ENCODE results near the gene ZEB2.

ZEB2 gene

DNA sequence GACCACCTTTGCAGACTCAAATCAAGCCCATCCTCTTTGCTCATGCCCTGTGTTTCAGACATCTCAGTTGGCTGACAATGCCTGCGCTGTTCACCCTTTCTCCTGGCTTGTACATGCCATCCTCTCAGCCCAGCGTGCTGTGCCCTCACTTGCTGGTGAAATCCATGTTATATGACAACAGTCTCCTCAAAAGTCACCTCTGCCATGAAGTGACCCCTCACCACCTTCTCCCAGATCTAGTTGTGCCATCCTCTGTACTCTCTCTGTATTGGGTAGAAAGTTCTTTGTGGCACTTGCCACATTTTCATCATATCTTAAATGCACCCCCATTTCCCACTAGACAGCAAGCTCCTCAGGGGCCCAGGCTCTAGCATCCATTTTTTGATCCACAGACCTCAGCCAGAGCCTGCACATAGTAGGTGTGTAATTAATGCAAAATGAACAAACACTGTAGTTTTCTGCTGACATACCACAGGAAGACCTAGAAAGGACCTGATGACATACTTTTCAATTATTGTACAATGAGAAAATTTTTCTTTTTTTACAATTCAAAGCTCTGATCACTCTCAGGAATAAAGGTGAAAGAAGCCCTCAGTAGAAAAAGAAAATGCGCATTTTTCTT lies 22.8 kb downstream of the ZEB2 start:
- H3K27ac Mint-ChIP-seq: peak overlapping the region; percentile 1
- no peak for ATAC-seq
- H3K36me3 Mint-ChIP-seq: peaks cover 28% of the 10 kb centered on the region
- peaks cover 45% of the 10 kb centered on the region for H3K4me1 Mint-ChIP-seq
- no peaks in the 10 kb centered on the region for H3K9me3 Mint-ChIP-seq
- no peak overlapping the region for H3K4me3 Mint-ChIP-seq
- no peaks in the 10 kb centered on the region for H3K27me3 Mint-ChIP-seq

DNA sequence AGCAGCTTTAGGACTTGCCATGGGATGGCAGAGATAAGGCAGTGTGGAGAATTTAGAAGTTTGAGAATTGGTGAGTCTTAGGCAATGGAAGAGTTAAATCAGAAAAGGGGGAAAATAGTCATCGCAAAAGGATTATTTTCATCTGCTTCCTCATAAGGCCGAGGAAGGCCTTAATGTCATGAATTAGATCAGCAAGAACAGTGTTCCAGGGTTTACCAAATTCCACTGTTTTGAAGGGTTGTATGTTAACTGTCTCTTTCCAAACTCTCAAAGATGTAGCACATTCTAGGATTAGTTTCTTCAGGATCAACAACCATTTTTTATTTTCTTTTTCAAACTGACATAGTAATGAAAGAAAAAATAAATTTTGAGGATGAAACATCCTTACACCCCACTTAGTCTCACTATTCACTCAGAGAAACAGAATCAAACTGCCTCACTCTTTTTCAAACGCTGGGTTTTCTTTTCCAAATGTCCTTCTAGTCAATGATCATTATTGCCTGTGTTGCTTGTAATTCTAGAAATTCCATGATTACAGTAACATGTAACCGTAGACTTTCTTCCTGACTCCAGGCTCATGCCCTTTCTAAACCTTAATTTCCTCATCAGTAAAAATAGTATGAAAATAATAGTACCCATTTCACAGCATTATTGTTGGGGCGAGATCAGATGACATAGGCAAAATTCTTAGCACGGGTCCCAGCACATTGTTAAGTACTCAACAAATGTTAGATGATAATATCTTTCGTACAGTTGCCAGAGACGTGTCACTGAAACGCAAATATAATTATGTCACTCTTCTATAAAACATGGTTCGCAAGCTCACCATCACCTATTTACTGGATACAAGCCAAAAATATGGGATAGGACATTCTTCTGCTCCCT lies 23.6 kb downstream of the ZEB2 start:
- Mint-ChIP-seq H3K4me1 (peaks cover 52% of the 10 kb centered on the region), H3K9me3 (no peaks in the 10 kb centered on the region), H3K27ac (peak overlapping the region; percentile 1), H3K27me3 (no peaks in the 10 kb centered on the region), H3K36me3 (peaks cover 28% of the 10 kb centered on the region), H3K4me3 (no peak overlapping the region)
- no peak for ATAC-seq

DNA sequence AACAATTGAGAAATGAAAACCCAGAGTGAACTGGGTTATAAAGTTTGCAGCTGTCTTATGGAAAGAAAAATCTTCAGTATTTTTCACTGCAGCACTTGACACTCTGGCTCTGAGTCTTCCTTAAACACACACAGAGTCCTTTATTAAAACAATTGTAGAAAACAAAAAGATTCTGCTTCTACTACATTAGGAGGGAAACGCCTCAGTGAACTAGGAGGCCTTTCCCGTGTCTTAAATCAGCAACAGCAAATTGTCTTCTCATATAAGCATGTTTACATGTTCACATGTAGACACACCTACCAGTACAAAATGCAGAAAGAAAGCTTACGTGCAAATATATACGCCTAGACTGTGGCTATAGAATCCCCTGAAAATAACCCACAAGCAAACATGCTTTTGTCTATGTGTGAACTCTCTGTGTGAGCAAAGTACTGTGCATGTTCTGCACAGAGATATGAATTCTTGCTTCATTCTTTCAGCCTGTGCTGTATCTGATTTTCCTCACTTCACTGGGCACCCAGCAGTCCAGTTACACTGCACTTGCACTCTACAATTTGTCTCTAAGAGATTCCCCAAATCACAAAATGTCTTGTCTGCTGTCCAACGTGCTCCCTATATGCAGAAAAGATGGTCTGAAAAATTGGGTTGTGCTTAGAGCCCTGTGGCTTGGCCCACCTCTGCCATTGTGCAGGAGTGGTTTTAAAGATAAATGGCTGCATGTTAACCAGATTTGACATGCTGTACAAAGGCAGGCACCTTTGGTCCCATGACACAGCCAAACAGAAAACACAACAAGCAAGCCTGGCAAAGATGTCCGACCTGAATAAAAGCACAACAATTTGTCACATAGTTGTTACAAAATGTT lies 24.5 kb downstream of the ZEB2 start:
- Mint-ChIP-seq H3K9me3 (no peaks in the 10 kb centered on the region), H3K27ac (peak overlapping the region; percentile 1), H3K36me3 (peaks cover 24% of the 10 kb centered on the region), H3K27me3 (no peaks in the 10 kb centered on the region), H3K4me1 (peaks cover 61% of the 10 kb centered on the region), H3K4me3 (no peak overlapping the region)
- ATAC-seq: no peak

DNA sequence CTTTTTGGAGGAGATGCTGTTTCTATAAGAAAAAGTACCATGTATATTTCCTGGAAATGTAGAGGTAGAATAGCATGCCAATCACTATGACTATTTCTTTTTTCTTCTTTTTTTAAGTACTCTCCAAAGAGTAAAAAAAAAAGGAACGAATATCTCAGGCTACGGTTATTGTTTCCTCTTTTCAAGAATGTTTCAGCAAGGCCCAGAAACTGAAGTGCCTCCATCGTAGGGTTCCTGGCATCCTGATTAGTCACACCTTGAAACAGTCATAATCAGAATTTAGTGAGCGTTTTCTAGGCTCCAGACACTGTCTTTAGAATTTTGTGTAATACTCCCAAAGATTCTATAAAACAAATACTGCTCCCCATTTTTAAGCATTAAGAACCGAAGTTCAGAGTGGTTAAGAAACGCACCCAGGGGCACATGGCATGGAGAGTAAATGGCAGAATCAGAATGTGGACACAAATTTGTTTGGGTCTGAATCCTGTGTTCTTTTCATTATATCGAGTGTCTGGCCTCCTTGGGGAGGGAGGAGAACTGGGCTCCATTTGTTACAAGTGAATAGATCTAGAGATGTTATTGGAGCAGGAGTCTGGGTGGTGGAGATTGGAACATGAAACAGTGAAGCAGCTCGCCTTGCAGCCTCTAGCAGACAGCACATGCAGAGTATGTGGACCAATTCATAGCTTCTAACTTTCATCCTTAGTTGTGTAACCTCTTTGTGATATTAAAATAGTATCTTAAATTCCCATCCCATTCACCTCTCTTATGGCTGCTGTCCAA lies 26.7 kb downstream of the ZEB2 start:
- peak; percentile 63 for ATAC-seq
- Mint-ChIP-seq H3K27ac (peak overlapping the region; percentile 89), H3K4me3 (no peak overlapping the region), H3K27me3 (no peaks in the 10 kb centered on the region), H3K9me3 (no peaks in the 10 kb centered on the region), H3K36me3 (peaks cover 17% of the 10 kb centered on the region), H3K4me1 (peaks cover 63% of the 10 kb centered on the region)

DNA sequence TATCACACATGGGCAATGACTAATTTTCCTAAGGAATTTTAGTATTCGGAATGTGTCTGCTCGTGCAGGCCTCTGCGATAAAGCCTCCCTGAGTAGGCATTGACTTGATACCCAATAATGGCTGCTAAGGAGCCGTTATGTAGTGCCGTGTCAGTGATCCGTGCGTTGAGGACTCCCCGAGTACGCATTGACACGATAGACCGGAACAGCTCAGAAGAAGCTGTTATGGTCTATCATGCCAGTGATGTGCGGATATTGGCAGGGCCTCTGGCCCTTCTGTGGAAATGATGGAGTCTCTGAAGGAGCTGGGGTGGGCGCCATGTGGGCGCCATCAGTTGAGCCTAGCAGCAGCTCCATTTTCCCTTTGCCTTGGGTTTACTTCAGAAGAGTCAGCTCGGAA lies 29.1 kb downstream of the ZEB2 start:
- Mint-ChIP-seq H3K4me1 (peaks cover 48% of the 10 kb centered on the region), H3K27ac (peak overlapping the region; percentile 89), H3K9me3 (no peaks in the 10 kb centered on the region), H3K27me3 (no peaks in the 10 kb centered on the region), H3K4me3 (peak overlapping the region; percentile 68), H3K36me3 (peaks cover 7% of the 10 kb centered on the region)
- peak; percentile 82 for ATAC-seq

DNA sequence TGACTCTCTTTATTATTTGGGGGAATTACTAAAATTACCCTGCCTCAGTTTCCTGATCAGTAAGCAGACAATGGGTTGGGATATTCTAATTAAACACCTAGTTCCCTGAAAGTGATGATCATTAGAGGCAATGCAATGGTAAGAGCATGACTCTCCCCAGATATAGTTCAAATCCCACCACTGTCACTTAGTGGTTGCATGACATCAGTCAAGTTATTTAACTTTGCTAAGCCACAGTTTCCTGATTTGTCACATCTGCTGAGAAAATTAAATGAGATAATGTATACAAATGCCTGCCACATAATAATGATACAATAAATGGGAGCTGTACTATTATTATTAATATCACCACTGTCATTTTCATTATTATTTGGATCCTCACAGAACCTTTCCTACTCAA lies 29.9 kb downstream of the ZEB2 start:
- no peaks in the 10 kb centered on the region for H3K27me3 Mint-ChIP-seq
- H3K4me1 Mint-ChIP-seq: peaks cover 39% of the 10 kb centered on the region
- peak overlapping the region; percentile 89 for H3K27ac Mint-ChIP-seq
- peaks cover 4% of the 10 kb centered on the region for H3K36me3 Mint-ChIP-seq
- ATAC-seq: no peak
- H3K4me3 Mint-ChIP-seq: no peak overlapping the region
- no peaks in the 10 kb centered on the region for H3K9me3 Mint-ChIP-seq

DNA sequence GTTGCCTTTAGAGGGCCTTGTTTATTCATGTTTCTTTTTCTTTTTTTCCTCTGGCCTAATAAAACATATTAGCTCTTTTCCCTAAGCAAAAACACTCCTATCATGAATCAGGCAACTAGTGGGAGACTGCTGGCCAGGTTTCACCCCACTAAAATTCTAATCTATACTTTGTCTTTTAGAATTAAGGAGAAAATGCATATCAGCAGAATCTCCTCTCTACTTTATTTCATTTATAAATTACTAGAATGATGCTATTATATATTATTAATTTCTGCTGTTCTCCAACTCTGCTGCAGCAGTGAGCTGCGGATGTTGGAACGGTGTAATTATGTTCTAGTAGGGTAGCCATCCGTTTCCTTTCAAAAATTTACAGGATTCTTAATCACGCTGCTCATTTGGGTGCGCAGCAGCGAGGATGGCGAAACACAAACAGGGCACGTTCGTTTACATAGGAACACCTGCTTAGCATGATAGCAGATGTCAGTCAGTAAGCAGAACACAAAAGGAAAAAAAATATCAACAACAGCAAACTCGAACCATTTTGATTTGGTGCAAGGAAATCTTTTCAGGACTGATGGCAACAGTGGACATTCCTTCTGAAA lies 30.5 kb downstream of the ZEB2 start:
- Mint-ChIP-seq H3K27me3 (no peaks in the 10 kb centered on the region), H3K9me3 (no peaks in the 10 kb centered on the region), H3K36me3 (peaks cover 4% of the 10 kb centered on the region), H3K4me1 (peaks cover 37% of the 10 kb centered on the region), H3K27ac (no peak overlapping the region), H3K4me3 (no peak overlapping the region)
- ATAC-seq: no peak

DNA sequence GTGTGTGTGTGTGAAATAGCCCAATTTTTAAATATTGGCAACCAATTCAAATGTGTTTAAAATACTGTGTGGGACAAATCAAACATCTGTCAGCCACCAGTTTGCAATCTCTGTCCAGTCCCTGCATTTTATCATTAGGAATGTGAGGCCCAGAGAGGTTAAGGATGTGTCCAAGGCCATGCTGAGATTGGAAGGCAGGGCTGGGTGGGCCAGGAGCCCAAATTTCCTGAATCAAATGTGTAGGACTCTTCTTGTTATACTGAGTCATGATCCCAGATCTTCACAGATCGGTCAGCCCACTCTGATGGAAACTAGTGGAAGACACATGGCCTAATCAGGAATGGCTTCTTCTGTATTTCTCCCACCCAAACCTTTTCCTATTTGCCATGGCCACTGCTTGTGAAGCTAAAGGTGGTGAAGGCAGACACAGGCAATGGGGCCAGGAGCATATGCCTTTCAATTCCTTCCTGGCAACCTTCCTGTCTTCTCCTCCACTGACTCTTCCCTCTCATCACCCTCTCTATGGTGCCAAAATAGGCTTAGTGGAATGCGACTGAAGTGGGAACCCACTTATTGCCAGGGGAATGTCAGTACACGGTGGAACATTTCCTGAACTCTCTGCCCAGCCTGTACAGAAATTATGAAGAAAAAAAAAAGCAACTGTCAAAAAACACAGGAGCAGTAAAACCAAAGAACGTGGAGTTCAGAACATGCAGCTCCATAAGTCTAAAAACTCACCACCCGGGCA lies 35.5 kb downstream of the ZEB2 start:
- Mint-ChIP-seq H3K36me3 (peaks cover 12% of the 10 kb centered on the region), H3K9me3 (no peaks in the 10 kb centered on the region), H3K27me3 (no peaks in the 10 kb centered on the region), H3K27ac (no peak overlapping the region), H3K4me3 (no peak overlapping the region), H3K4me1 (peaks cover 42% of the 10 kb centered on the region)
- ATAC-seq: no peak

DNA sequence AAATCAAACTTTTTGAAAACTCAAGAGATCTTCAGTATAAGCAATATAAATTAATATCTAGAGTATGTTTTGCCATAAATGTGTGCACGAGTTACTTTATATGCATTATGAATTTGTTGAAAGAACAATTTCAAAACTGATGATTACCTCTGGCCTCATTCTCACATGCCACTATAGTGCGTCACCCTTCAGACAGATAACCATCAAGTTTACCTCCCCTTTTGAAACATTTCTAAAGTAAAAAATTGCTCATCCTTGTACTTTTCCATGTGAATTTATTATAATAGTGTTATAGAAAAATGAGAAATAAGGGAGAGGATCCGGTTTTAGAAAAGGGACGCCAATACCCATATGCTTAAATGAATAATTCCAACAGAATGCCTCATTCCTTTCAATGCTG lies 38.3 kb downstream of the ZEB2 start:
- H3K36me3 Mint-ChIP-seq: peaks cover 18% of the 10 kb centered on the region
- H3K27ac Mint-ChIP-seq: peak overlapping the region; percentile 6
- no peak overlapping the region for H3K4me3 Mint-ChIP-seq
- H3K27me3 Mint-ChIP-seq: no peaks in the 10 kb centered on the region
- no peaks in the 10 kb centered on the region for H3K9me3 Mint-ChIP-seq
- no peak for ATAC-seq
- H3K4me1 Mint-ChIP-seq: peaks cover 55% of the 10 kb centered on the region

DNA sequence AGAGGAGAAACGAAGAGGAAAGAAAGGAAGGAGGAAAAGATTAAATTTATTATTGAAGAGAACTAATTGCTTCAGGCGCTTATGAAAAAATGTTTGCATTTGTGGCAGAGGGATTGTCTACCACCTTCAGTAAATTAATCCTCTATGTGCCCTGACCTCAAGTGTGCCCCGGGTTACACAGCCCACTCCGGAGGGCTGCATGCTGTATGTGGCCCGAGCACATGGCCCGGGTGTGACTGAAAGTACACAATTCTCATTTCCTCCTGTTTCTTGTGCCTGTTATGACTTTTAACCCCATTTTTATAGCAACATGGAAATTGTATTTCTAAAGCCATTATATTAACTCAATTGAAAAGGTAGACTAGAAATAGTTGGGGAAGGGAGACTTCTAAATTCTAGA lies 38.8 kb downstream of the ZEB2 start:
- no peak for ATAC-seq
- Mint-ChIP-seq H3K27me3 (no peaks in the 10 kb centered on the region), H3K4me1 (peaks cover 61% of the 10 kb centered on the region), H3K36me3 (peaks cover 18% of the 10 kb centered on the region), H3K4me3 (no peak overlapping the region), H3K9me3 (no peaks in the 10 kb centered on the region), H3K27ac (no peak overlapping the region)

DNA sequence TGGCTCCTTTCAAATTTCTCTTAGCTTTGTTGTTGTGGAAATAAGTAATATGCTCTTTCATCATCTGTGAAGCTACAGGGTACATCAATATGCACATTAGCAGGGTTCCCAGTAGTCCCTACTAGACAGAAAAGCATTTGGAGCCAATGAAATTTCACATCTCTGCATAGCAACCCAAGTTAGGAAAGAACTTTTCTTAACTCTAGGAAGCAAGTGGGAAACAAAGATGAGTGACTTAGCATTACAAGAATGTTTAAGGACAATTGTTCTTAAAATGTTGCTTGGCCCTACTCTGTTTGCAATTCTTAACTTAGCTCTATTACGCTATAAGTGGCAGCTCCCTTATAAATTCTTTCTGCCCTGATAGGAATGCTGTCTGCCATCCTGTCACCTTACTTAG lies 39.6 kb downstream of the ZEB2 start:
- Mint-ChIP-seq H3K4me1 (peaks cover 65% of the 10 kb centered on the region), H3K36me3 (peaks cover 18% of the 10 kb centered on the region), H3K9me3 (no peaks in the 10 kb centered on the region), H3K27ac (no peak overlapping the region), H3K27me3 (no peaks in the 10 kb centered on the region), H3K4me3 (no peak overlapping the region)
- ATAC-seq: no peak

DNA sequence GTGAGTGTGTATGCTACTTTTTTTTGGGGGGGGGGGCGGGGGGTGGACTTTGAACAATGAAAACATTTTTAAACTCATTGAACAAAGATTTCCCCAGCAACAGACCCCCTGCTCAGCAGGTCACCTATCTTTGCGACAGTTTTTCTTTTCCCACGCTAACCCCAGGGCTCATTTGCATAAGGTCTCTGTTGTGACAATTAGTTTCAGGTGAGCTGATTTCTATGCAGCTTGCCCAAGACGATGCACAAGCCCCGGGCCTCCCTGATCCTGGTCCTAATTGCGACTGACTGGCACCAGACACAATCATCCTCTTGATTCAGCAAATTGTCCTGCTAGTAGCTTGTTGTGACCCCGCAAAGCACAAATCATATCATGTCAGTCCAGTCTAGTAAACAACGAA lies 40.3 kb downstream of the ZEB2 start:
- Mint-ChIP-seq H3K4me3 (no peak overlapping the region), H3K27ac (no peak overlapping the region), H3K9me3 (no peaks in the 10 kb centered on the region), H3K36me3 (peaks cover 18% of the 10 kb centered on the region), H3K27me3 (no peaks in the 10 kb centered on the region), H3K4me1 (peaks cover 64% of the 10 kb centered on the region)
- ATAC-seq: no peak

DNA sequence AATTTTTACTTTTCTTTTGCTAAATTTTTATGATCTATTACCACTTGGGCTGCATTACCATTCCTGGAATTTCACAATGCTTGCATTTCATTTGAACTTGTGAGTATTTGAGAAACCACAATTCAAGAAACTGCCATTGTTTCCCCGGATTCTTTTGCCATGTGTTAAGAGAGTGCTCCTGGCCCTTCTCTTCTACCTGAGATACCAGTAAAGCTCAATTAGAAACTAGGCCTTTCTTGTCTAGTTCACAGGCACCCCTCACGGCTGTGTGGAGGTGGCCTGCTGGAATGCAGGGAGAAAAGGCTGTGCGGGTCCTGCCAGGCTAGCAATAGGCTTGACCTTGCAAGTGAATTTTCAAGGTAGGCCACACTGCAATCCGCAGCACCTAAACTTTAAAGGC lies 40.8 kb downstream of the ZEB2 start:
- Mint-ChIP-seq H3K9me3 (no peaks in the 10 kb centered on the region), H3K36me3 (peaks cover 18% of the 10 kb centered on the region), H3K4me1 (peaks cover 60% of the 10 kb centered on the region), H3K4me3 (no peak overlapping the region), H3K27me3 (no peaks in the 10 kb centered on the region), H3K27ac (no peak overlapping the region)
- no peak for ATAC-seq

DNA sequence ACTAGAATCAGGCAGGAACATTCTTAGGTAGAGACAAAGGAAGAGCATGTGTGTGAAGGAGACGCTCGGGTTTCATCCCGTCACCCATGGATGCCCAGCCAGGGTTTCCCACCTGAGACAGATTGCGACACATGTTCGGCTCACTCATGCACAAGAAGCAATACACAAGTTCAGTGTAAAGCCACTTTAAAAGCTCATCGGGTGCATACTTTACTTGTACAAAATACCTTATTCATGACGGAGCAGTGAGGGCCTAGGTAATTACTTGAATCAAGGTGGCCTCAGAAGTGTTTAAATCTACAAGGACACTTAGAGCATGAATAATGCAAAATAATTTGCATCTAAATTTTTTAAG lies 42.0 kb downstream of the ZEB2 start:
- no peaks in the 10 kb centered on the region for H3K9me3 Mint-ChIP-seq
- H3K4me3 Mint-ChIP-seq: no peak overlapping the region
- ATAC-seq: no peak
- H3K36me3 Mint-ChIP-seq: peaks cover 18% of the 10 kb centered on the region
- no peak overlapping the region for H3K27ac Mint-ChIP-seq
- peaks cover 55% of the 10 kb centered on the region for H3K4me1 Mint-ChIP-seq
- H3K27me3 Mint-ChIP-seq: no peaks in the 10 kb centered on the region

All from stimulated activated memory B cell treated with anti-CD40 and anti-IgM and Interleukin-4, amounts not matched to agents 10 μg/mL and 1 μg/mL and 100 μg/mL, for 72 hours (primary cell).